ENCODE measurements around the gene GLUL. TPM values are rescaled to one million over a fixed set of nuclear protein-coding genes. Genes with fewer than 3 reads are reported as not detected.

The GLUL gene
- total and polyA plus RNA-seq, 2 of the 4 experiments (the other 2 are of a cell fraction): 131 to 385 TPM

GRCh38 chr1:182404781-182405180 lies 13.2 kb upstream of the GLUL start:
- H4K8ac ChIP-seq (ENCODE audit: low read depth in 2 of 2, low read length in 2 of 2): no peak overlapping the region
- H2BK20ac ChIP-seq (ENCODE audit: low read depth, low read length): no peak overlapping the region
- in situ Hi-C loops (cut with MboI; ENCODE audit: low sequenced_read_pairs): no loop called here
- H3K14ac ChIP-seq (replicated peaks; ENCODE audit: low read depth, low read length): no peak overlapping the region
- no peaks in the 10 kb centered on the region for H3K4me1 ChIP-seq (ENCODE audit: control insufficient read depth, insufficient read depth, low read length)
- no peak for TF ChIP-seq MAZ (IDR thresholded peaks at IDR 0.05; ENCODE audit: borderline replicate concordance, low read depth, low read length)
- TF ChIP-seq SMC3 (IDR thresholded peaks at IDR 0.05; ENCODE audit: low read depth, low read length): no peak
- no peak for TF ChIP-seq MAFK (IDR thresholded peaks at IDR 0.05; ENCODE audit: low read depth, low read length)
- no peak for TF ChIP-seq ELK1 (IDR thresholded peaks at IDR 0.05; ENCODE audit: borderline replicate concordance, low read depth, low read length)
- no peak for TF ChIP-seq MXI1 (IDR thresholded peaks at IDR 0.05; ENCODE audit: borderline replicate concordance, low read depth, low read length)
- no peak for TF ChIP-seq BHLHE40 (IDR thresholded peaks at IDR 0.05; ENCODE audit: low read depth, low read length)
- TF ChIP-seq RAD21 (IDR thresholded peaks at IDR 0.05; ENCODE audit: low read length): no peak
- no peak for TF ChIP-seq POLR2A (IDR thresholded peaks at IDR 0.05; ENCODE audit: low read depth, low read length)
- no peak for TF ChIP-seq NFE2L2 (IDR thresholded peaks at IDR 0.05; ENCODE audit: low read depth, low read length)
- no peak for TF ChIP-seq FOS (IDR thresholded peaks at IDR 0.05; ENCODE audit: low read depth, low read length)
- TF ChIP-seq RFX5 (IDR thresholded peaks at IDR 0.05; ENCODE audit: low read depth, low read length): no peak
- TF ChIP-seq CHD1 (IDR thresholded peaks at IDR 0.05; ENCODE audit: low read depth, low read length): no peak
- TF ChIP-seq CEBPB (IDR thresholded peaks at IDR 0.05; ENCODE audit: low read depth, low read length): no peak
- no peak for TF ChIP-seq CTCF (conservative IDR thresholded peaks at IDR 0.05; ENCODE audit: low read depth, low read length)
- no peak overlapping the region for H4K91ac ChIP-seq (ENCODE audit: insufficient read depth, low read depth, low read length)
- H2AFZ ChIP-seq (replicated peaks; ENCODE audit: low read length, poor library complexity): no peak overlapping the region
- no CpG with 5 or more reads among the region's 1 CpG for WGBS, 2 experiments (ENCODE audit: extremely low coverage in 2 of 2, insufficient read length in 1 of 2)
- no peak overlapping the region for H2AK9ac ChIP-seq (replicated peaks; ENCODE audit: low read depth, low read length, poor library complexity)
- H3K9me1 ChIP-seq (ENCODE audit: insufficient read depth, low read length): no peaks in the 10 kb centered on the region
- H3K27me3 ChIP-seq (ENCODE audit: control insufficient read depth, insufficient read depth, low read length): peaks cover 2% of the 10 kb centered on the region; the same call in 1 of the 2 replicates
- H3K9ac ChIP-seq (ENCODE audit: low read depth, low read length): no peak overlapping the region
- H4K5ac ChIP-seq (ENCODE audit: low read depth, low read length): no peak overlapping the region
- DNase-seq (no peak), ATAC-seq (ENCODE audit: low read depth) (no peak)
- no peaks in the 10 kb centered on the region for H4K20me1 ChIP-seq (ENCODE audit: insufficient read depth, low read length)
- H3K27ac ChIP-seq (ENCODE audit: insufficient read depth, low read length): no peak overlapping the region
- H2BK15ac ChIP-seq (ENCODE audit: low read depth, low read length): no peak overlapping the region
- H3K9me3 ChIP-seq (ENCODE audit: control insufficient read depth, insufficient read depth, low read length): no peaks in the 10 kb centered on the region
- ChIA-PET POLR2A (ENCODE audit: unreplicated experiment) (interaction anchor here (0.7 kb wide), 1 partner anchor 258 kb away, joined by 3 read pairs; no protein-coding TSS in a partner anchor), CTCF (no interaction called here)
- no peak overlapping the region for H3K4ac ChIP-seq (ENCODE audit: low read depth, low read length)
- no peak overlapping the region for H3K18ac ChIP-seq (ENCODE audit: low read depth, low read length)
- no peaks in the 10 kb centered on the region for H3K79me1 ChIP-seq (ENCODE audit: low read depth in 1 of 2, low read length in 2 of 2)
- no peak overlapping the region for H3K56ac ChIP-seq (ENCODE audit: extremely low read depth, insufficient read depth, low read length)
- H2AK5ac ChIP-seq (ENCODE audit: low read depth, low read length): no peak overlapping the region
- no TSS peak for BruUV-seq (replicated peaks)
- no peak overlapping the region for H3K4me3 ChIP-seq (ENCODE audit: insufficient read depth, low read depth, low read length)
- H2BK5ac ChIP-seq (ENCODE audit: low read depth, low read length, poor library complexity, severe bottlenecking): no peak overlapping the region
- no peaks in the 10 kb centered on the region for H3K36me3 ChIP-seq (ENCODE audit: control insufficient read depth, insufficient read depth, low read length)
- no peak overlapping the region for H3K4me2 ChIP-seq (ENCODE audit: low read depth, low read length)
- H3K23ac ChIP-seq (ENCODE audit: low read depth, low read length): no peak overlapping the region
- intact Hi-C loops (cut with micrococcal nuclease): no loop called here
- dilution Hi-C loops (cut with HindIII; ENCODE audit: low sequenced_read_pairs, unreplicated experiment): no loop called here
- H2BK120ac ChIP-seq (ENCODE audit: low read depth, low read length): no peak overlapping the region
